Endothelial cell of umbilical vein (primary cell): ENCODE measurements around the gene SORCS2. TPM values are rescaled to one million over a fixed set of nuclear protein-coding genes. Genes with fewer than 3 reads are reported as not detected.

Experiments used
- BruUV-seq: library from RNA; stranded (reverse); fragments of 400-500 nt; replicated peaks from 2 replicates; lab custom pipeline; 2021; lab: Mats Ljungman, UMichigan
- CTCF ChIA-PET: fragments of 300-600, 350-600 bp; sonication (Branson Sonifier 250); formaldehyde crosslinking; loops from one replicate; lab custom pipeline; 2021; ENCODE audit warnings: antibody characterized with exemption, inconsistent platforms; lab: Charles Lee
- POLR2A ChIA-PET: fragments of 300-600, 350-600 bp; sonication (Branson Sonifier 250); formaldehyde crosslinking; loops from one replicate; lab custom pipeline; 2021; ENCODE audit warnings: antibody characterized with exemption, inconsistent platforms; lab: Charles Lee
- DNase-seq: peaks from one replicate; pipeline ENCODE4 v3.0.0-alpha.2; 2011; ENCODE audit warnings: low read depth, low spot score
- FAIRE-seq: peaks from 2 replicates; lab custom pipeline; 2011; peaks lifted over from hg19 to GRCh38; lab: Jason Lieb, UNC
- H2AFZ ChIP-seq: 2 replicates; pipeline ENCODE4 v1.6.0; 2012; ENCODE audit warnings: low read depth, low read length, control low read depth, inconsistent platforms
- H3K27ac ChIP-seq: 2 replicates; pipeline ENCODE4 v1.5.1; 2011; ENCODE audit warnings: low read depth, mild to moderate bottlenecking, control low read depth, low read length, moderate library complexity; ENCODE audit not compliant: insufficient read depth
- H3K27me3 ChIP-seq, 2 experiments: 2 replicates each; pipeline versions ENCODE4 v1.6.0 to v1.6.1; 2011; ENCODE audit warnings: low read length in 2 of 2, mixed read lengths in 1 of 2; ENCODE audit not compliant: control insufficient read depth in 2 of 2, insufficient read depth in 2 of 2
- H3K36me3 ChIP-seq, 2 experiments: 2 replicates in 1 of 2; 3 replicates in 1 of 2; pipeline ENCODE4 v1.5.1; 2011; ENCODE audit warnings: low read length in 2 of 2, mild to moderate bottlenecking in 1 of 2, moderate library complexity in 1 of 2; ENCODE audit not compliant: control insufficient read depth in 2 of 2, insufficient read depth in 2 of 2; ENCODE audit errors: extremely low read depth in 1 of 2
- H3K4me1 ChIP-seq: 3 replicates; pipeline ENCODE4 v1.5.1; 2011; ENCODE audit warnings: mild to moderate bottlenecking, low read length; ENCODE audit not compliant: control insufficient read depth, insufficient read depth; ENCODE audit errors: extremely low read depth
- H3K4me2 ChIP-seq: 2 replicates; pipeline ENCODE4 v1.6.1; 2011; ENCODE audit warnings: low read length, control low read depth, mixed read lengths; ENCODE audit not compliant: insufficient read depth
- H3K4me3 ChIP-seq, 3 experiments: fragments of 200-600 bp in 1 of 3; sonication (generic), shearing (Covaris generic) in 1 of 3; replicated peaks in 1 of 3; 2 replicates each; pipeline ENCODE4 v1.5.1; 2011 to 2016; ENCODE audit warnings: control low read depth in 3 of 3, low read length in 3 of 3, mild to moderate bottlenecking in 2 of 3, inconsistent platforms in 1 of 3, low read depth in 1 of 3, moderate library complexity in 1 of 3; ENCODE audit not compliant: insufficient read depth in 1 of 3
- H3K79me2 ChIP-seq: 2 replicates; pipeline ENCODE4 v1.6.0; 2012; ENCODE audit warnings: low read length, inconsistent platforms; ENCODE audit not compliant: control insufficient read depth, insufficient read depth
- H3K9ac ChIP-seq: replicated peaks from 2 replicates; pipeline ENCODE3; 2011; ENCODE audit warnings: low read length, control low read depth; ENCODE audit not compliant: insufficient read depth; ENCODE audit errors: extremely low read depth
- H3K9me1 ChIP-seq: replicated peaks from 3 replicates; pipeline ENCODE4 v1.6.0; 2011; ENCODE audit warnings: mild to moderate bottlenecking, low read length; ENCODE audit not compliant: control insufficient read depth, insufficient read depth; ENCODE audit errors: extremely low read depth
- H3K9me3 ChIP-seq: replicated peaks from 2 replicates; pipeline ENCODE4 v1.5.1; 2012; ENCODE audit warnings: low read length, inconsistent platforms; ENCODE audit not compliant: control insufficient read depth, insufficient read depth
- H4K20me1 ChIP-seq: replicated peaks from 2 replicates; pipeline ENCODE3; 2011; ENCODE audit warnings: mild to moderate bottlenecking, low read length; ENCODE audit not compliant: control insufficient read depth, insufficient read depth; ENCODE audit errors: extremely low read depth
- EZH2 ChIP-seq: IDR thresholded peaks from 2 replicates; pipeline ENCODE4 v1.6.1; 2012; ENCODE audit warnings: borderline replicate concordance, low read depth, mild to moderate bottlenecking, moderate library complexity, low read length, inconsistent platforms; ENCODE audit not compliant: severe bottlenecking
- FOS ChIP-seq: IDR thresholded peaks from 2 replicates; pipeline ENCODE4 v1.6.1; 2011; ENCODE audit warnings: mild to moderate bottlenecking, low read length, moderate library complexity, borderline replicate concordance; ENCODE audit not compliant: insufficient read depth
- GATA2 ChIP-seq: IDR thresholded peaks from 2 replicates; pipeline ENCODE4 v1.7.0; 2011; ENCODE audit warnings: low read depth, mild to moderate bottlenecking, moderate library complexity, mixed read lengths, low read length; ENCODE audit not compliant: insufficient read length, insufficient read depth
- JUN ChIP-seq: IDR thresholded peaks from 2 replicates; pipeline ENCODE4 v1.6.1; 2011; ENCODE audit warnings: borderline replicate concordance, low read depth; ENCODE audit not compliant: insufficient read length, insufficient read depth
- MYC ChIP-seq: IDR thresholded peaks from one replicate; pipeline ENCODE4 v1.6.1; 2011; ENCODE audit warnings: mild to moderate bottlenecking, low read depth, low read length
- POLR2A ChIP-seq: IDR thresholded peaks from 2 replicates; pipeline ENCODE4 v1.6.1; 2012; ENCODE audit warnings: low read depth, mild to moderate bottlenecking, control low read depth, low read length
- POLR2AphosphoS5 ChIP-seq: IDR thresholded peaks from 2 replicates; pipeline ENCODE4 v1.6.1; 2012; ENCODE audit warnings: low read depth, mild to moderate bottlenecking, control low read depth, low read length, moderate library complexity; ENCODE audit not compliant: insufficient read depth
- dilution Hi-C: fragments of 300-500 bp; cut with MboI; formaldehyde crosslinking; loops from one replicate; pipeline ENCODE4 v1.15.0; 2019; ENCODE audit warnings: low sequenced_read_pairs; ENCODE audit not compliant: extremely low pct_ligation_motif_present
- intact Hi-C: fragments of 100-400 bp; cut with micrococcal nuclease; formaldehyde crosslinking; loops from one replicate; pipeline ENCODE4 v1.10.0; 2022
- polyA plus RNA-seq, 4 experiments: library from polyadenylated mRNA; depleted of rRNA in 3 of 4; stranded (reverse) in 3 of 4; unstranded in 1 of 4; fragments of >200 nt; gene quantifications; 2 replicates each; pipeline versions ENCODE4 v1.2.1 to v1.2.3, GENCODE V29; 2011 to 2012; ENCODE audit warnings: missing spikeins in 1 of 4
- total RNA-seq: library from RNA; stranded (reverse); gene quantifications from 2 replicates; pipeline ENCODE4 v1.2.3, GENCODE V29; 2021
- TF ChIP-seq, protein P1 (sequence below), 2 donors: IDR thresholded peaks; 1 replicate in 1 of 2; 2 replicates in 1 of 2; pipeline ENCODE4 v1.5.1; 2011; ENCODE audit warnings: low read length in 2 of 2, mild to moderate bottlenecking in 2 of 2, moderate library complexity in 2 of 2, control low read depth in 1 of 2, inconsistent platforms in 1 of 2, low read depth in 1 of 2; ENCODE audit not compliant: insufficient read depth in 1 of 2; ENCODE audit errors: extremely low read depth in 1 of 2
- TF ChIP-seq, protein P2 (sequence below): IDR thresholded peaks from 2 replicates; pipeline ENCODE4 v1.6.1; 2011; ENCODE audit not compliant: insufficient read depth, insufficient read length

SORCS2 gene
- total and polyA plus RNA-seq, 2 donors (not counting 3 experiments of a cell fraction or from before 2014, with no cell fraction given) = not detected

DNA sequence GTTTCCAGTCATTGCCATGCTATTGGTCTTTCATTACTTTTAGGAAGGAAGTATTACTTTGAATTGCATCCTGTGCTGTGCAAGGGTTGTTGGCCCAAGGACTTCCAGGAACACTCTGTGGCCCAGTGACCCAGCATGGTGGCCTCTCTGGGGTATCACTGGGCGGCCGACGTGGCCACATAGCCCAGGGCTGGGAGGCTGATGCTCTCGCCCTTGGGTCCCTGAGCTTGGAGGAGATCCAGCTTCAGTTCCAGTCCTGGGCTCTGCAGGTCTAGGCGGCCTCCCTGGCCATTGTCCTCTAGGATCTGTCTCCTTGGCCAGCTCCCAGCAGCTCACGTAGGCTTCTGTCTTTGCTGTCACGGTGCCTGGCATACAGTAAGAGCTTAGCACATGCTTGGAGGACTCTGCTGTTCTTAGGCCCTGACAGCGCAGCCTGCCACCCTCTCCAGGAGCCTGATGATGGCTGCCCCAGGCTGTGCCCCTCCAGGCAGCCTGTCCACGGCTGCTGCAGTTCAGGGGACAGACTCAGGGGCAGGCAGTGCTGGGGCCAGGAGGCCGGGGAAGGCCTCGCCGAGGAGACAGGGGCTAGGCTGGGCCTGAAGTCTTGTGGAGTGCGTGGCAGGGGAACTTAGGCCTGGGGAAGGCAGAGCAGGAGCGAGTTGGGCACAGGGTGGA, 42.2 kb downstream of the SORCS2 start:
- ChIA-PET POLR2A (no interaction called here), CTCF (no interaction called here)
- Histone ChIP-seq H3K79me2 (no peaks in the 10 kb centered on the region), H3K4me2 (no peak overlapping the region), H3K36me3 (no peaks in the 10 kb centered on the region), H3K4me3 (no peak overlapping the region), H3K27me3 (no peaks in the 10 kb centered on the region), H3K4me1 (no peaks in the 10 kb centered on the region), H3K9me3 (no peaks in the 10 kb centered on the region), H4K20me1 (no peaks in the 10 kb centered on the region), H3K27ac (no peak overlapping the region), H2AFZ (no peak overlapping the region), H3K9me1 (no peaks in the 10 kb centered on the region), H3K9ac (no peak overlapping the region)
- BruUV-seq = no TSS peak
- DNase-seq (no peak), FAIRE-seq (no peak)
- TF ChIP-seq, protein P1, sequence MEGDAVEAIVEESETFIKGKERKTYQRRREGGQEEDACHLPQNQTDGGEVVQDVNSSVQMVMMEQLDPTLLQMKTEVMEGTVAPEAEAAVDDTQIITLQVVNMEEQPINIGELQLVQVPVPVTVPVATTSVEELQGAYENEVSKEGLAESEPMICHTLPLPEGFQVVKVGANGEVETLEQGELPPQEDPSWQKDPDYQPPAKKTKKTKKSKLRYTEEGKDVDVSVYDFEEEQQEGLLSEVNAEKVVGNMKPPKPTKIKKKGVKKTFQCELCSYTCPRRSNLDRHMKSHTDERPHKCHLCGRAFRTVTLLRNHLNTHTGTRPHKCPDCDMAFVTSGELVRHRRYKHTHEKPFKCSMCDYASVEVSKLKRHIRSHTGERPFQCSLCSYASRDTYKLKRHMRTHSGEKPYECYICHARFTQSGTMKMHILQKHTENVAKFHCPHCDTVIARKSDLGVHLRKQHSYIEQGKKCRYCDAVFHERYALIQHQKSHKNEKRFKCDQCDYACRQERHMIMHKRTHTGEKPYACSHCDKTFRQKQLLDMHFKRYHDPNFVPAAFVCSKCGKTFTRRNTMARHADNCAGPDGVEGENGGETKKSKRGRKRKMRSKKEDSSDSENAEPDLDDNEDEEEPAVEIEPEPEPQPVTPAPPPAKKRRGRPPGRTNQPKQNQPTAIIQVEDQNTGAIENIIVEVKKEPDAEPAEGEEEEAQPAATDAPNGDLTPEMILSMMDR (IDR thresholded peaks at IDR 0.05; ENCODE audit: extremely low read depth in 1 of 2, insufficient read depth in 1 of 2, low read depth in 1 of 2, low read length in 2 of 2) = no peak
- TF ChIP-seq MYC (no peak), JUN (no peak), POLR2A (no peak), EZH2 (no peak), GATA2 (no peak), POLR2AphosphoS5 (no peak), FOS (no peak)
- TF ChIP-seq, protein P2, sequence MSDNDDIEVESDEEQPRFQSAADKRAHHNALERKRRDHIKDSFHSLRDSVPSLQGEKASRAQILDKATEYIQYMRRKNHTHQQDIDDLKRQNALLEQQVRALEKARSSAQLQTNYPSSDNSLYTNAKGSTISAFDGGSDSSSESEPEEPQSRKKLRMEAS = no peak
- intact Hi-C loops (no loop called here), dilution Hi-C loops (no loop called here)
